WI38 (cell line): ENCODE data around the gene MYBPC2.

Source experiments
- H3K4me3 ChIP-seq: 2 replicates; pipeline ENCODE4 v1.5.1; 2011; ENCODE audit warnings: low read depth, mild to moderate bottlenecking, control low read depth, low read length
- TF ChIP-seq, protein P1 (sequence below): IDR thresholded peaks from 2 replicates; pipeline ENCODE4 v1.5.1; 2012; ENCODE audit warnings: low read depth, mild to moderate bottlenecking, control low read depth, low read length

Gene MYBPC2

DNA sequence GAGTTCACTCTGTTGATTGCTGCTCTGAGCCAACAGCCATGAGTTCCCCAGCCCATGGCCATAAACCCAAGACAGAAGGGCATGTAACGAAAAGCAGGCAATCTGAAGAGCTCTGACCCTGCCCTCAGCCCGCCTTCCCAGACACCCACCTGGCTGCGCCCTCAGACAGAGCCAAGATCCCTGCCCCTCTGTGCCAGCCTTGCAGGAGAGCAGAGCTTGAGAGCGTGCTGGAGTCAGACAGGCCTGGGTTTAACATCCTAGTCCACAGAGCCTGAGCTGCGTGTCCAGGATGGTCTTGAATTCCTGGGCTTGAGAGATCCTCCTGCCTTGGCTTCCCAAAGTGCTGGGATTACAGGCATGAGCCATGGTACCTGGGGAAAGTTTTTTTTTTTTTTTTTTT, 24.6 kb downstream of the MYBPC2 start:
- TF ChIP-seq, protein P1, sequence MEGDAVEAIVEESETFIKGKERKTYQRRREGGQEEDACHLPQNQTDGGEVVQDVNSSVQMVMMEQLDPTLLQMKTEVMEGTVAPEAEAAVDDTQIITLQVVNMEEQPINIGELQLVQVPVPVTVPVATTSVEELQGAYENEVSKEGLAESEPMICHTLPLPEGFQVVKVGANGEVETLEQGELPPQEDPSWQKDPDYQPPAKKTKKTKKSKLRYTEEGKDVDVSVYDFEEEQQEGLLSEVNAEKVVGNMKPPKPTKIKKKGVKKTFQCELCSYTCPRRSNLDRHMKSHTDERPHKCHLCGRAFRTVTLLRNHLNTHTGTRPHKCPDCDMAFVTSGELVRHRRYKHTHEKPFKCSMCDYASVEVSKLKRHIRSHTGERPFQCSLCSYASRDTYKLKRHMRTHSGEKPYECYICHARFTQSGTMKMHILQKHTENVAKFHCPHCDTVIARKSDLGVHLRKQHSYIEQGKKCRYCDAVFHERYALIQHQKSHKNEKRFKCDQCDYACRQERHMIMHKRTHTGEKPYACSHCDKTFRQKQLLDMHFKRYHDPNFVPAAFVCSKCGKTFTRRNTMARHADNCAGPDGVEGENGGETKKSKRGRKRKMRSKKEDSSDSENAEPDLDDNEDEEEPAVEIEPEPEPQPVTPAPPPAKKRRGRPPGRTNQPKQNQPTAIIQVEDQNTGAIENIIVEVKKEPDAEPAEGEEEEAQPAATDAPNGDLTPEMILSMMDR: no peak

DNA sequence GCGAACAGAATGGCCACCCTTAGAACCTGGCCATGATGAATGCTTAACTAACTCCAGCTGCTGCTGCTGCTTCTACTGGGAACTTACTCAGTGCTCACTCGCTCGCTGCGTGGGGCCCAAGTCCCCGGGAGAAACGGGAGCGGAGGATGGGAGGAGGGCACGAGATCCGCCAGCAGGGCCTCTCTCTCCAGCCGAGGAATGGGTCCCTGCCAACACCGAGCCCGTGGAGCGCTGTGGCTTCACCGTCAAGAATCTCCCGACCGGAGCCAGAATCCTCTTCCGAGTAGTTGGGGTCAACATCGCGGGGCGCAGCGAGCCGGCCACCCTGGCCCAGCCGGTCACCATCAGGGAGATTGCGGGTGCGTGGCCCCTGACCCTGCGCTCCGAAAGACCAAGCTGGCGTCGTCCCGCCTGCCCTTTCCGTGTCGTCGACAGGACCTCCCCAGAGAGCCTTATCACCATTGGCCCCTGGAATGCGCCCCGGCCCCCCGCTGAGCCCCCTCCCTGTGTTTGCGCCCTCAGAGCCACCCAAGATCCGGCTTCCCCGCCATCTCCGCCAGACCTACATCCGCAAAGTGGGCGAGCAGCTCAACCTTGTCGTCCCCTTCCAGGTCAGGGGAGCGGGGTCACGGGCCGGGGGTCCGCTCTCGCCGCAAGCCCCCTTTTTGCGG, 25.8 kb downstream of the MYBPC2 start:
- no peak overlapping the region for H3K4me3 ChIP-seq
- TF ChIP-seq, protein P1: no peak

More for the DNA sequence above, 24.6 kb downstream of the MYBPC2 start:
- H3K4me3 ChIP-seq: no peak overlapping the region

DNA sequence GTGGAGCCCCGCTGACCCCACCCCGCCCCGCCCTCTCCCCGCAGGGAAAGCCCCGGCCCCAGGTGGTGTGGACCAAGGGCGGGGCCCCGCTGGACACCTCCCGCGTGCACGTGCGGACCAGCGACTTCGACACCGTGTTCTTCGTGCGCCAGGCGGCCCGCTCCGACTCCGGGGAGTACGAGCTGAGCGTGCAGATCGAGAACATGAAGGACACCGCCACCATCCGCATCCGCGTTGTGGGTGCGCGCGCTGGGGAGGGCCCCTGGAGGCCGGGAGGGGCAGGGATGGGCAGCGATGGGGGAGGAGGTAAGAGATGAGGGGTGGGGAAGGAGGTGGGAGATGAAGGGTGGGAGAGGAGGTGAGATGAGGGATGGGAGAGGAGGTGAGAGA, 26.4 kb downstream of the MYBPC2 start:
- H3K4me3 ChIP-seq: no peak overlapping the region
- TF ChIP-seq, protein P1: no peak

DNA sequence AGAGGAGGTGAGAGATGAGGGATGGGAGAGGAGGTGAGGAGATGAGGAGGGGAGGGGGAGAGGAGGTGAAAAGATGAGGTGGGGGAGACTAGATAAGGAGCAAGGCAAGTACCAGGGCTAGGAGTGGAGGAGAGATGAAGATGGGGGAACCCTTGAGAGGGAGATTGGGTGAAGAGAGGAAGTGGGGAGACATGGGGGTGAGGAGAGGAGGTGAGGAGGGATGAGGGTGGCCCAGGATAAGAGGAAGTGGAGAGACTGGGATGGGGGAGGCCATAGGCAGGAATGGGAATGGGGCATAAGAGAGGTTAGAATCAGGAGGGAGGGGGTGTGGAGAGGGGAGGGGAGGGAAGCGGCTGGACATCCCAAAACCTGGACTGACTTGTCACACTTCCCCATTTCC, 26.9 kb downstream of the MYBPC2 start:
- TF ChIP-seq, protein P1: no peak
- no peak overlapping the region for H3K4me3 ChIP-seq

DNA sequence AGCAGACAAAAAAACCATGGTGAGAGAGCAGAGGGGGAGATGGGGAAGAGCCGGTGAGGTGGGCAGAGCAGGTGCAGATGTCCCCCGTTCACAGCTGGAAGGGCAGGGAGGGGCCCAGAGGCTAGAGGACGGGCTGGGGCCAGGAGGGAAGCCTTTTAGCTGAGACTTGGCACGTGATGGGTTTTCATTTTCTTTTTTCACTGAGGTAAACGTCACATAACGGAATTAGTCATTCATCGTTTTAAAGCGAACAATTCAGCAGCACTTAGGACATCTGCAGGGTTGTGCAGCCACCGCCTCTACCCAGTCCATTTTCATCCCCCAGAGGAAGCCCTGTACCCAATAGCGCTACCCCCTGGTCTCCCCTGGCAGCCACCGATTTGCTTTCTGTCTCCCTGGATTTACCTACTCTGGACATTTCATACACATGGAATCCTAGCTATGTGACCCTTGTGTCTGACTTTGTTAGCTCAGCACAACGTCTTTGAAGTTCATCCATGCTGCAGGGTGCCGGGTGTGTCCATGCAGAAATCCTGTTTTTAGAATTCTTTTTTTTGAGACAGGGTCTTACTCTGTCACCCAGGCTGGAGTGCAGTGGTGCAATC, 27.6 kb downstream of the MYBPC2 start:
- H3K4me3 ChIP-seq: no peak overlapping the region
- TF ChIP-seq, protein P1: no peak

DNA sequence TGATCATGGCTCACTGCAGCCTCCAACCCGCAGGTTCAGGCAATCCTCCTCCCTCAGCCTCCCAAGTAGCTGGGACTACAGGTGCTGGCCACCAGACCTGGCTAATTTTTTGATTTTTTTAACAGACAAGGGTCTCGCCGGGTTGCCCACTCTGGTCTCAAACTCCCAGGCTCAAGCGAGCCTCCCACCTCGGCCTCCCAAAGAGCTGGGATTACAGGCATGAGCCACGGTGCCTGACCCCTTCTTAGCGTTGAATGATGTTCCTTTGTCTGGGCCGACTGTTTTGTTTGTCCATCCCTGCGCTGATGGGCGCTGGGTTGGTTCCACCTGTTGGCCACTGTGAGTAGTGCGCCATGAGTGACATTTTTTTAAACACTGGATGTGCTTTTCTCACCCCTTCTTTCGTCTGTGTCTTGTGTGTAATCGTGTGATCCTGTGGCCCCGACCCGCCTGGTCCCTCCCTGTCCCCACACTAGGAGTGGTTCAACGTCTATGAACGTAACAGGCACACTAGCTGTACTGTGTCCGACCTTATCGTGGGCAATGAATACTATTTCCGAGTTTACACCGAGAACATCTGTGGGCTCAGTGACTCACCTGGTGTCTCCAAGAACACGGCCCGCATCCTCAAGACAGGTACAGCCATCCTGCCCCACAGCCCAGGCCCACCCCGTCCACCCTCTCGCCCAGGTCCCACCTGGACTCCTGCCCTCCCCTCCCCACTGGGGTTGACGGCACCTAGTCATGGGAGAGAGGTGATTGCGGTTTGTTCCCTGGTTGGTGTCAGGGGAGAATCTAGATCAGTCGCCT, 28.6 kb downstream of the MYBPC2 start:
- TF ChIP-seq, protein P1: peak; percentile 81
- H3K4me3 ChIP-seq: no peak overlapping the region

DNA sequence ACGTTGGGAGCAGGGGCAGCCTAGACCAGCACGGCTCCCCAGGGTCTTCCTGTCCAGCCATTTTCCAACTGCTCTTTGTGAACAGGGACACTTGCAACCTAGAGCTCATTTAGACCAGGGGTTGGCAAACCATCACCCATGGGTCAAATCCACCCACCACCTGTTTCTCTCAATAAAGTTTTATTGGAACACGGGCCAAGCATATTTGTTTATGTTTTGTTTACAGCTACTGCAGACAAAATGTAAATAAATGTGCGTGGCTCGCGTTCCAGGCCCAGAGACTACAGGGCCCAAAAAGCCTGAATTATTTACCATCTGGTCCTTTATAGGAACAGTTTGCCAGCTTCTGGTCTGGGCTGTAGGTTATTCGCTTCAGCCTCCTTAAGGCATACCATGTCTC, 30.3 kb downstream of the MYBPC2 start:
- TF ChIP-seq, protein P1: no peak
- no peak overlapping the region for H3K4me3 ChIP-seq
